ENCODE results near the gene CA11. TPM values are rescaled to one million over a fixed set of nuclear protein-coding genes. Genes with fewer than 3 reads are reported as not detected.

The CA11 gene
- total and polyA plus RNA-seq, 2 experiments from 2014 or later = 8.8 to 29.7 TPM

GRCh38 chr19:48598996-48599700 lies 46.8 kb downstream of the CA11 start:
- H3K4me1 ChIP-seq (ENCODE audit: insufficient read depth) = no peaks in the 10 kb centered on the region
- H3K9me2 ChIP-seq (ENCODE audit: insufficient read depth) = no peaks in the 10 kb centered on the region
- H4K20me1 ChIP-seq (replicated peaks; ENCODE audit: insufficient read depth) = no peaks in the 10 kb centered on the region
- Mint-ChIP-seq H3K27ac (no peak overlapping the region), H3K4me3 (no peak overlapping the region), H3K36me3 (ENCODE audit: low read depth) (no peaks in the 10 kb centered on the region; the same call in 2 of the 3 replicates), H3K9me3 (no peaks in the 10 kb centered on the region), H3K27me3 (ENCODE audit: insufficient read depth, low read depth, poor library complexity) (peaks cover 9% of the 10 kb centered on the region), H3K4me1 (peaks cover 6% of the 10 kb centered on the region; the same call in 2 of the 3 replicates)
- no peaks in the 10 kb centered on the region for H3K27me3 ChIP-seq (ENCODE audit: insufficient read depth)
- H2AFZ ChIP-seq = no peak overlapping the region
- ATAC-seq (peak; percentile 34), DNase-seq (ENCODE audit: low spot score) (no peak)
- TF ChIP-seq CREB1 (CRISPR knock-in tag; IDR thresholded peaks at IDR 0.05; ENCODE audit: low read depth) (no peak), EZH2phosphoT487 (IDR thresholded peaks at IDR 0.05; ENCODE audit: unreplicated experiment) (no peak), ZNF331 (CRISPR knock-in tag; IDR thresholded peaks at IDR 0.05; ENCODE audit: low read depth) (no peak)
- TF ChIP-seq, protein P1, sequence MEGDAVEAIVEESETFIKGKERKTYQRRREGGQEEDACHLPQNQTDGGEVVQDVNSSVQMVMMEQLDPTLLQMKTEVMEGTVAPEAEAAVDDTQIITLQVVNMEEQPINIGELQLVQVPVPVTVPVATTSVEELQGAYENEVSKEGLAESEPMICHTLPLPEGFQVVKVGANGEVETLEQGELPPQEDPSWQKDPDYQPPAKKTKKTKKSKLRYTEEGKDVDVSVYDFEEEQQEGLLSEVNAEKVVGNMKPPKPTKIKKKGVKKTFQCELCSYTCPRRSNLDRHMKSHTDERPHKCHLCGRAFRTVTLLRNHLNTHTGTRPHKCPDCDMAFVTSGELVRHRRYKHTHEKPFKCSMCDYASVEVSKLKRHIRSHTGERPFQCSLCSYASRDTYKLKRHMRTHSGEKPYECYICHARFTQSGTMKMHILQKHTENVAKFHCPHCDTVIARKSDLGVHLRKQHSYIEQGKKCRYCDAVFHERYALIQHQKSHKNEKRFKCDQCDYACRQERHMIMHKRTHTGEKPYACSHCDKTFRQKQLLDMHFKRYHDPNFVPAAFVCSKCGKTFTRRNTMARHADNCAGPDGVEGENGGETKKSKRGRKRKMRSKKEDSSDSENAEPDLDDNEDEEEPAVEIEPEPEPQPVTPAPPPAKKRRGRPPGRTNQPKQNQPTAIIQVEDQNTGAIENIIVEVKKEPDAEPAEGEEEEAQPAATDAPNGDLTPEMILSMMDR (conservative IDR thresholded peaks at IDR 0.05; ENCODE audit: low read depth in 2 of 2) = no peak
- H3K27ac ChIP-seq (ENCODE audit: low read depth) = no peak overlapping the region
- H3K79me2 ChIP-seq (replicated peaks; ENCODE audit: insufficient read depth) = no peaks in the 10 kb centered on the region
- no peaks in the 10 kb centered on the region for H3K36me3 ChIP-seq (ENCODE audit: insufficient read depth)
- no peak overlapping the region for H3K4me3 ChIP-seq
- H3F3A ChIP-seq (replicated peaks; ENCODE audit: low read depth) = no peaks in the 10 kb centered on the region
- H3K4me2 ChIP-seq = no peak overlapping the region

DNA sequence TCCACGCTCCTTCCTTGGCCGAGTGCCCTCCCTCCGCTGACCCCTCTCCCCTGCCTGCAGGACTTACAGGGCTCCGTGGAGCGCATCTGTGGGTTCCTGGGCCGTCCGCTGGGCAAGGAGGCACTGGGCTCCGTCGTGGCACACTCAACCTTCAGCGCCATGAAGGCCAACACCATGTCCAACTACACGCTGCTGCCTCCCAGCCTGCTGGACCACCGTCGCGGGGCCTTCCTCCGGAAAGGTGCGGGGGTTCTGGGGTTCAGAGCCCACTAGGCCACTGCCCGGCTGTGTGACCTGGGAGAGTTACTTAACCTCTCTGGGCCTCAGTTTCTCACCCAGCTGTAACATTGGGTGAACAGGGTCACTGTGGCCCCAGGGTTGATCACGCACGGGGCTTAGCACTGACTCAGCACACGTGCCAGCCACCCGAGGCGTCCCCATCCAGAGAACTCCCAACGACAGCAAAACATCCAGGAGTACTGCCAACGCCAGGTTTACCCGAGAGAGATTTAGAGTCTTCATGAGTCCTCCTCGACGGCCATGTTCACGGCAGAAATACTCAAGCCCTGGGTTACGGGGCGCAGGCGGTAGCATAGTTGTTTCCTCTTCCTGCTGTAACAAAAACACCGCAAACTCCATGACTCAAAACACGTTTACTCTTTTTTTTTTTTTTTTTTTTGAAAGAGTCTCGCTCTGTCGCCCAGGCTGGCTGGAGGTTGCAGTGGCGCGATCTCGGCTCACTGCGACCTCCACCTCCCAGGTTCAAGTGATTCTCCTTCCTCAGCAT lies 49.1 kb downstream of the CA11 start:
- Mint-ChIP-seq H3K27ac (no peak overlapping the region), H3K4me1 (no peaks in the 10 kb centered on the region), H3K9me3 (no peaks in the 10 kb centered on the region), H3K27me3 (ENCODE audit: insufficient read depth, low read depth, poor library complexity) (peaks cover 5% of the 10 kb centered on the region), H3K4me3 (no peak overlapping the region), H3K36me3 (ENCODE audit: low read depth) (no peaks in the 10 kb centered on the region; the same call in 2 of the 3 replicates)
- H3K27me3 ChIP-seq (ENCODE audit: insufficient read depth) = no peaks in the 10 kb centered on the region
- TF ChIP-seq, protein P2, sequence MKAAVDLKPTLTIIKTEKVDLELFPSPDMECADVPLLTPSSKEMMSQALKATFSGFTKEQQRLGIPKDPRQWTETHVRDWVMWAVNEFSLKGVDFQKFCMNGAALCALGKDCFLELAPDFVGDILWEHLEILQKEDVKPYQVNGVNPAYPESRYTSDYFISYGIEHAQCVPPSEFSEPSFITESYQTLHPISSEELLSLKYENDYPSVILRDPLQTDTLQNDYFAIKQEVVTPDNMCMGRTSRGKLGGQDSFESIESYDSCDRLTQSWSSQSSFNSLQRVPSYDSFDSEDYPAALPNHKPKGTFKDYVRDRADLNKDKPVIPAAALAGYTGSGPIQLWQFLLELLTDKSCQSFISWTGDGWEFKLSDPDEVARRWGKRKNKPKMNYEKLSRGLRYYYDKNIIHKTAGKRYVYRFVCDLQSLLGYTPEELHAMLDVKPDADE (IDR thresholded peaks at IDR 0.05) = no peak
- TF ChIP-seq ZNF114 (CRISPR knock-in tag; IDR thresholded peaks at IDR 0.05) (no peak), POLR2AphosphoS5 (IDR thresholded peaks at IDR 0.05; ENCODE audit: low read depth) (no peak), CREB1 (CRISPR knock-in tag; IDR thresholded peaks at IDR 0.05; ENCODE audit: low read depth) (no peak)
- no peak for DNase-seq (ENCODE audit: low spot score)
- H2AFZ ChIP-seq = no peak overlapping the region
- H3K9me2 ChIP-seq (ENCODE audit: insufficient read depth) = no peaks in the 10 kb centered on the region
- no peaks in the 10 kb centered on the region for H4K20me1 ChIP-seq (replicated peaks; ENCODE audit: insufficient read depth)
- ATAC-seq = no peak
- no peaks in the 10 kb centered on the region for H3K36me3 ChIP-seq (ENCODE audit: insufficient read depth)
- H3K4me3 ChIP-seq = no peak overlapping the region
- no peak overlapping the region for H3K27ac ChIP-seq (ENCODE audit: low read depth)
- H3K4me2 ChIP-seq = no peak overlapping the region
- H3K4me1 ChIP-seq (ENCODE audit: insufficient read depth) = no peaks in the 10 kb centered on the region
- no peaks in the 10 kb centered on the region for H3F3A ChIP-seq (replicated peaks; ENCODE audit: low read depth)
- no peaks in the 10 kb centered on the region for H3K79me2 ChIP-seq (replicated peaks; ENCODE audit: insufficient read depth)

Data from GM23338 (cell line).